LHCN-M2 (cell line): ENCODE results near the gene CCDC85A. TPM values are rescaled to one million over a fixed set of nuclear protein-coding genes. Genes with fewer than 3 reads are reported as not detected.
A peak's percentile ranks its signal among the peaks of the same experiment; 100 is the strongest.
"Not testable (repeated sequence)": the region's sequence is repeated elsewhere in the genome, so short reads cannot be mapped to it uniquely, and the experiment has no call there.

Experiments
- DNase-seq: peaks from one replicate; pipeline ENCODE4 v3.0.0-alpha.2; 2012; ENCODE audit warnings: low read depth
- polyA plus RNA-seq: library from polyadenylated mRNA; unstranded; fragments of >200 nt; gene quantifications from one replicate; pipeline ENCODE4 v1.2.1, GENCODE V29; 2012; ENCODE audit warnings: missing spikeins
- total RNA-seq: library from RNA; depleted of rRNA; stranded (reverse); fragments of >200 nt; gene quantifications from 2 replicates; pipeline ENCODE4 v1.2.3, GENCODE V29; 2014; rRNA removed

The CCDC85A gene
- 0.57 and 1.9 TPM in 2 replicates for total RNA-seq
- 1.7 TPM for polyA plus RNA-seq

GRCh38 chr2:56183643-56184499, at the start of gene CCDC85A:
Gene CCDC85A (plus strand): TSS chr2:56183990. CDS start chr2:56184625, 635 bp downstream.
- peak; percentile 76 for DNase-seq

DNA sequence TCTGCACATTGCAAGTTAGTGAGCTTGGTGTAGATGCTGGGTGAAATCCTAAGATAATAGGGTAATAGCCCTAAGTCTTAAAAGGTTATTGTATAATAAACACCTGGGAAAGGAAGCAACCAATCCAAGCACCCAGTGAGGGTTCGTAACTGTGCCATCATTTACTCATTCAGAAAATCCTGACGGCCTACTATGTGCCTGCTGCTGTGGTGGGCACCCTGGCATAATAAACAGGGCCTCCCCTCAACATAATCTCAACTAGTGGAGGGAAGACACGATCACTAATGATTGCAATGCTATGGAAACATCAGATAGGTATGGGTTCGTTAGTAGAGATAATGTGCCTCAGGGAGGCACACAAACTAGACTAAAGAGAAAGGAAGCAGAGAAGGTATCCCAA, 48.9 kb upstream of the CCDC85A start:
- DNase-seq: no peak

- not testable (repeated sequence) for DNase-seq
Observed at GRCh38 chr2:56142497-56143061, 41.2 kb upstream of the CCDC85A start.

- no peak for DNase-seq
Observed at GRCh38 chr2:56147907-56148306, 35.9 kb upstream of the CCDC85A start.

GRCh38 chr2:56148825-56149224, 35.0 kb upstream of the CCDC85A start:
- no peak for DNase-seq

DNA sequence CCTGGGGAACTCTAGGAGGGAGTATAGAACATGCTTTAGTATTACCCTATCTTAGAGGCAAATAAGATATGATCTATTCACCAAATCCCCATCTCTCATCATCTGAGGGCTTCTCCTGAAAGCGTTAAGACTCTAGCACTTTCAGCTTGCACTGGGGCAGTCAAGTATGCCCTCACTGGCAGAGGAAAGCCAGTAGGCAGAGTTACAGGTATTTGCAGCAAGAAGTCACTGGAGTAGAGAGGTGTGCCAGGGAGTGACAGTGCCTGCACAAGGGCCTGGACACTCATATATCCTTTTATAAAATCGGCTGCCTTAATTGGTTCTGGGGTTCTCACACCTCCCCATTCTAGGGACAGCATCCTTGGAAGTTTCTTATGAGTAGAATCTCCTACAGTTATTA, 31.9 kb upstream of the CCDC85A start:
- DNase-seq: no peak

GRCh38 chr2:56155188-56155587, 28.6 kb upstream of the CCDC85A start:
- DNase-seq: no peak

DNA sequence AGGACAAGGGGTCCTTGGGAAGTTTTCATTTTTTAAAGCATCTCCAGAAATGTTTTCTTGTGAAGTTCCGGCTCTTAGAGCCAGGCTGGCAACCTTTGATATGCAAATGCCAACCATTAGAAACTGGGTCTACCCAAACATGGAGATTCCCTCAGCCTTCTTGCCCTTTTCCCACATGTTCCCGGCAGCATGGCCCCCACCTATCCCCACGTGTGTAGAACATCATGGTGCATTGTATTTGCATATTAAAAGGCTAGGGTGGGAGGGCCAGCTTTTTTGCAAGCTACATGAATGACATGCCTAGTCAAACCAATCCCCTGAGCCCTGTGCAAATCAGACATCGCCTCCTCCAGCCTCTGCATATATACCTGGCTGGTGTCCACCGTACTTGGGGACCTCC, 23.9 kb upstream of the CCDC85A start:
- not testable (repeated sequence) for DNase-seq

DNA sequence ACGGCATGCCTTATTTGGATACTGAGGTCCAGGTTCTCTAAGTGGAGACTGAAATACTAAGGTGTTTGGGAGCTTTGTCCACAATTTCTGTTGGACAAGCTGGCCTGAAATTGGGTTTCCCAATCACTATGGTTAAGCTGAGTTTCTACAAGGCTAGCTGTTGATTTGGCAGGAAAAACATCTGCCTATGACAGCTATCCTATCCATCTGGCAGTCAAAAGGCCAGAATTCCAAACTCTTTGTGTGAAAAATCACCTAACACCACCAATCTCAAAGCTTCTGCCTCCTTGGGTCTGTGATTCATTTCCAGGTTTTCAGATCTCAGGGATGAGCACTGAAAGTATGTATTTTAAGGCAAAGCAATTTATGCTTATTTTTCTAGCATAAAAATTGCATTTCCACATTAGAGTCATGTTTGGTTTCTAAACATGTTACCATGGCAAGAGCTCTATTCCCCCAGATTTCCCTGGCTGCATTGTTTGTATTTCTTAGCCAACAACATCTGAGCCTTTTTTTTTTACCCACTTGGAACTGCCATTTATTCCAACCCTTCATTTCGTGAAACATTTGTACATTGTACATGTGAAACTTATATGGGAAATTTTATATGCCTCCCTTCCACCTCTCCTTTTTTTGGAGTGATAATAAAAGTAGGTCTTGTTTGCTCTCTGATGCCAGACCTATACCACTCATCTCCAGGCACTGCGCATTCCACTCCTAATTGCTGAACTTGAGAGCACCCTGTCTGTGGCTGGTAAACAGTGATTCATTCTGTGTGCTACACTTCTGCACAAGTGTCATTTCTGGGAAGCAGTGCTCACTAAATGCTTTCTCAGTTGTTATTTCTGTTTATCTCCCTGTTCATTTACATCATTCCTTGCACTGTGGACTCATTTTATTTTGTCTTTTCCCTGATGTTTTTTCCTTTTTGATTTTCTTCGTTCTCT, 15.9 kb upstream of the CCDC85A start:
- DNase-seq: peak; percentile 73

DNA sequence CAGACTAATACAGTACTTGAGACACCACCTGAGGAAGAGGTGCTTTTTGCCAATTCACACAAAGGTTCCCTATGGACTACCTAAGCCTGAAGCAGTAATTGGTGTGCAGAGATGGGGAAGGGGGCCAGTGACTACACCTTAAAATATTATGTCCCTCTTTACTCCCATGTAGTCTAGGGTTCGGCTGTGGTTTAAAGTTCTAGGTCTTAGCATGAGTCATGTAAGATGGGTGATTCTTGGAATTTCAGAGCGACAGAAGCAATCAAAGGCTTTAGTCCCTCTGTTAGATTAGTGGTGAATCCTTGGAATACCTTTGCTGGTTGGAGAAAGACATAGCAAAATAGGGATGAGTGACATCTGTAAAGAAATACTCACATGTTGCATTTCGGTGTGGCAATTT, 14.3 kb upstream of the CCDC85A start:
- peak; percentile 8 for DNase-seq

- DNase-seq: peak; percentile 40
Observed at GRCh38 chr2:56170504-56170903, 13.3 kb upstream of the CCDC85A start.

DNA sequence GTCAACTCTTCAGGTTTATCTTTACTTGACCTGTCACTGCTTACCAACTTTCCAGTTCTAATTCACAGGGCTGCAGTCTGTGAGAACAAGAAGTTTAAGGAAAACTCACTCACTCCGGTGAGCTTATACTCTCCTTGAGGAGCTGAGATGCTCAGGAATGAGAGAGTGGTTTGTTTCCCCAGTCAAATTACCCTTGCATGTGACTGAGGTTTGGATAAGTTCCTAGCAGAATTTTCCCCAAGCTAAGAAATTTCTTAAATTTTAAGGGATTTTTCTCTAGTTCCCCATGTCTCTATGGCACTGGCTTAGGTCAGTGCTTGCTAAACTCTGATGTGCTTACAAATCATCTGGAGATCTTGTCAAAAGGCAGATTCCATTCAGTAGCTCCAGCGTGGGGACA, 12.8 kb upstream of the CCDC85A start:
- no peak for DNase-seq

GRCh38 chr2:56175779-56176178, 8.0 kb upstream of the CCDC85A start:
- DNase-seq: no peak

GRCh38 chr2:56177420-56178220, 6.2 kb upstream of the CCDC85A start:
- no peak for DNase-seq

GRCh38 chr2:56179931-56180330, 3.9 kb upstream of the CCDC85A start:
- no peak for DNase-seq

GRCh38 chr2:56182420-56182819, 1.4 kb upstream of the CCDC85A start:
- DNase-seq: no peak

GRCh38 chr2:56184500-56185011, 766 bp downstream of the CCDC85A start:
- DNase-seq: peak; percentile 23

- peak; percentile 35 for DNase-seq
Observed at GRCh38 chr2:56185101-56185581, 1.4 kb downstream of the CCDC85A start.

- peak; percentile 62 for DNase-seq
Observed at GRCh38 chr2:56185582-56186046, 1.8 kb downstream of the CCDC85A start.

DNA sequence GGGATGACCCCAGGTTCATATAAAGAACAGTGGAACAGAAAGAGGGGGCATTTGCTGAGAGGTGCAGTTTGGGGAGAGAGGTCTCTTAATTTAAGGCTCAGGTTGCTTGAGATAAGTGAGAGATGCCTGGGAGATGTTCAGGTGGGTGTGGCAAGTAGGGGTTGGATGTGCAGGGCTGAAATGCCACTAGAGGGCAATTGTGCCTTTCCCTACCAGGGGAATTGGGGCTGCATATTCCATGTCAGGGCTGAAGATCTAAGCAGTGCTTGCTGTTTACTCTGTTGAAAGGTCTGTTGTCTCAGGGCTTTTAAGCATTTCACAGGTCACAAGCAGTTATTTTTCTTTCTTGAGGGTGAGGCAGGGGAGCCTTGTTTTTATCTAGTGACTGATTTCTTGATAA, 7.8 kb downstream of the CCDC85A start:
- peak; percentile 57 for DNase-seq
